HepG2 (cell line): ENCODE results near the gene COL8A1. TPM values are rescaled to one million over a fixed set of nuclear protein-coding genes. Genes with fewer than 3 reads are reported as not detected.

Source experiments
- ATAC-seq: fragments of 200-7000 bp; cut with Tn5 transposase; 3 replicates; pipeline ENCODE4 v1.9.1; 2020; ENCODE audit warnings: mild to moderate bottlenecking, moderate library complexity
- BruUV-seq: library from RNA; stranded (reverse); fragments of 400-500 nt; replicated peaks from 2 replicates; lab custom pipeline; 2021; lab: Mats Ljungman, UMichigan
- CTCF ChIA-PET: fragments of 300-600 bp; formaldehyde crosslinking; extraction: SDS; loops from one replicate; lab custom pipeline; 2021; ENCODE audit warnings: low total read pairs, inconsistent platforms, low intra/inter-chr PET ratio; lab: Yijun Ruan, JAX
- POLR2A ChIA-PET: fragments of 350-600 bp; sonication (Branson Sonifier 250); formaldehyde crosslinking; loops from one replicate; lab custom pipeline; 2020; ENCODE audit warnings: antibody characterized with exemption, inconsistent platforms; lab: Yijun Ruan, JAX
- DNase-seq: peaks from one replicate; pipeline ENCODE4 v3.0.0-alpha.2; 2015; ENCODE audit warnings: low spot score
- FAIRE-seq: peaks from 3 replicates; lab custom pipeline; 2011; peaks lifted over from hg19 to GRCh38; lab: Jason Lieb, UNC
- H2AFZ ChIP-seq: one replicate; pipeline ENCODE4 v1.6.1; 2011; ENCODE audit warnings: low read length, inconsistent platforms
- H3K27ac ChIP-seq: fragments of 300-600 bp; 3 replicates; pipeline ENCODE4 v1.8.0; 2011; ENCODE audit warnings: mixed run types, mild to moderate bottlenecking, mixed read lengths, low read length, inconsistent platforms; ENCODE audit not compliant: insufficient read depth; ENCODE audit errors: extremely low read length
- H3K27me3 ChIP-seq, 2 experiments: fragments of 200-600 bp in 1 of 2; 2 replicates in 1 of 2; 3 replicates in 1 of 2; pipeline versions ENCODE4 v1.6.0 to v1.8.0; 2011; ENCODE audit warnings: low read length in 2 of 2, mild to moderate bottlenecking in 2 of 2, moderate library complexity in 2 of 2, inconsistent platforms in 1 of 2; ENCODE audit not compliant: insufficient read depth in 2 of 2, control insufficient read depth in 1 of 2
- H3K36me3 ChIP-seq, 2 experiments: fragments of 200-600 bp in 1 of 2; replicated peaks in 1 of 2; 2 replicates in 1 of 2; 3 replicates in 1 of 2; pipeline versions ENCODE4 v1.5.1 to v1.8.0; 2011; ENCODE audit warnings: low read length in 2 of 2, inconsistent platforms in 1 of 2; ENCODE audit not compliant: insufficient read depth in 2 of 2, control insufficient read depth in 1 of 2
- H3K4me1 ChIP-seq: 2 replicates; pipeline ENCODE4 v1.5.1; 2012; ENCODE audit warnings: low read length, inconsistent platforms; ENCODE audit not compliant: insufficient read depth
- H3K4me2 ChIP-seq: 2 replicates; pipeline ENCODE4 v1.6.0; 2011; ENCODE audit warnings: low read depth, low read length, inconsistent platforms
- H3K4me3 ChIP-seq, 3 experiments: fragments of 200-600 bp in 1 of 3; sonication (generic), shearing (Covaris generic) in 1 of 3; replicated peaks in 1 of 3; 2 replicates each; pipeline ENCODE4 v1.5.1; 2011 to 2016; ENCODE audit warnings: low read length in 3 of 3, inconsistent platforms in 2 of 3, low read depth in 2 of 3, mild to moderate bottlenecking in 2 of 3, control low read depth in 1 of 3, mixed read lengths in 1 of 3; ENCODE audit not compliant: insufficient read depth in 1 of 3
- H3K79me2 ChIP-seq: one replicate; pipeline ENCODE4 v1.6.1; 2011; ENCODE audit warnings: low read length, inconsistent platforms; ENCODE audit not compliant: insufficient read depth
- H3K9ac ChIP-seq: 2 replicates; pipeline ENCODE4 v1.6.0; 2011; ENCODE audit warnings: mild to moderate bottlenecking, low read depth, low read length, inconsistent platforms; ENCODE audit not compliant: insufficient read depth
- H3K9me3 ChIP-seq: 2 replicates; pipeline ENCODE4 v1.5.1; 2012; ENCODE audit warnings: mild to moderate bottlenecking, low read length
- H4K20me1 ChIP-seq: 2 replicates; pipeline ENCODE4 v1.6.0; 2011; ENCODE audit warnings: inconsistent platforms, mild to moderate bottlenecking, low read length, moderate library complexity; ENCODE audit not compliant: insufficient read depth
- EP300 ChIP-seq, 3 experiments: sonication (generic) in 1 of 3; formaldehyde crosslinking in 1 of 3; IDR thresholded peaks; 2 replicates each; pipeline versions ENCODE4 v1.5.1 to v1.6.1; 2011 to 2020; ENCODE audit warnings: low read depth in 2 of 3, low read length in 2 of 3, borderline replicate concordance in 1 of 3, improper control_type of control experiment in 1 of 3, mild to moderate bottlenecking in 1 of 3, missing genetic modification reagents in 1 of 3, moderate library complexity in 1 of 3
- FOXK1 ChIP-seq: sonication (generic); formaldehyde crosslinking; IDR thresholded peaks from 2 replicates; pipeline ENCODE4 v1.4.0; 2020; ENCODE audit warnings: low read depth, missing genetic modification reagents, borderline replicate concordance
- IRF2 ChIP-seq: IDR thresholded peaks from 2 replicates; pipeline ENCODE4 v1.6.1; 2018; ENCODE audit warnings: missing genetic modification reagents, missing compliant biosample characterization
- RAD51 ChIP-seq: fragments of 450-650 bp; IDR thresholded peaks from 2 replicates; pipeline ENCODE4 v1.6.1; 2016; ENCODE audit warnings: borderline replicate concordance
- TBL1XR1 ChIP-seq: fragments of 150-350 bp; IDR thresholded peaks from 2 replicates; pipeline ENCODE4 v1.6.1; 2014; ENCODE audit warnings: borderline replicate concordance, low read length; ENCODE audit not compliant: partially characterized antibody
- YEATS4 ChIP-seq: sonication (generic); formaldehyde crosslinking; IDR thresholded peaks from 2 replicates; pipeline ENCODE4 v1.4.0; 2020; ENCODE audit warnings: missing genetic modification reagents, borderline replicate concordance
- ZNF468 ChIP-seq: sonication (generic); formaldehyde crosslinking; IDR thresholded peaks from 2 replicates; pipeline ENCODE4 v1.8.0; 2022; ENCODE audit warnings: mild to moderate bottlenecking, moderate library complexity, missing genetic modification reagents
- ZNF556 ChIP-seq: sonication (generic); formaldehyde crosslinking; IDR thresholded peaks from 2 replicates; pipeline ENCODE4 v1.4.0; 2020; ENCODE audit warnings: mild to moderate bottlenecking, missing genetic modification reagents, borderline replicate concordance
- WGBS: methylation state at CpG from one replicate; pipeline ENCODE4 v1.1.6; 2017; ENCODE audit warnings: low lambda C conversion rate; 5-methylcytosine and 5-hydroxymethylcytosine counted together
- in situ Hi-C: cut with HindIII; loops from 2 replicates; pipeline ENCODE4 v1.10.0; 2017; ENCODE audit warnings: low pct_unique_long_range_greater_than_20kb; ENCODE audit not compliant: extremely low pct_ligation_motif_present
- intact Hi-C: fragments of 100-400 bp; cut with micrococcal nuclease; formaldehyde crosslinking; loops from one replicate; pipeline ENCODE4 v1.10.0; 2022; ENCODE audit not compliant: unreplicated experiment
- polyA plus RNA-seq, 8 experiments: library from polyadenylated mRNA; depleted of rRNA in 3 of 8; stranded (reverse) in 7 of 8; unstranded in 1 of 8; fragments of >200 nt; fragmentation: Illumina TruSeq in 4 of 8; extraction: Trizol in 4 of 8; gene quantifications; 2 replicates each; pipeline versions ENCODE4 v1.2.1 to v1.2.3, GENCODE V29; 2011 to 2016; ENCODE audit warnings: low read depth in 4 of 8, missing spikeins in 1 of 8, mixed read lengths in 1 of 8; ENCODE audit not compliant: insufficient read depth in 1 of 8
- total RNA-seq, 5 experiments: library from RNA; depleted of rRNA; stranded (reverse); fragments of >200 nt; fragmentation: Illumina TruSeq; extraction: Trizol; gene quantifications; 2 replicates each; pipeline ENCODE4 v1.2.3, GENCODE V29; 2016; ENCODE audit warnings: low read depth in 1 of 5
- TF ChIP-seq, protein P1 (sequence below): sonication (generic); formaldehyde crosslinking; IDR thresholded peaks from 2 replicates; pipeline ENCODE4; 2020; ENCODE audit warnings: missing genetic modification reagents, mild to moderate bottlenecking, borderline replicate concordance
- TF ChIP-seq, protein P2 (sequence below), 2 experiments: sonication (generic) in 1 of 2; formaldehyde crosslinking in 1 of 2; IDR thresholded peaks; 2 replicates each; pipeline versions ENCODE4 v1.5.1 to v1.6.1; 2011 to 2020; ENCODE audit warnings: borderline replicate concordance in 1 of 2, low read depth in 1 of 2, low read length in 1 of 2, mild to moderate bottlenecking in 1 of 2, missing genetic modification reagents in 1 of 2, moderate library complexity in 1 of 2

COL8A1 gene
- total and polyA plus RNA-seq, 2 of the 13 experiments (the other 11 are each of a cell fraction or from before 2014, with no cell fraction given): not detected

DNA sequence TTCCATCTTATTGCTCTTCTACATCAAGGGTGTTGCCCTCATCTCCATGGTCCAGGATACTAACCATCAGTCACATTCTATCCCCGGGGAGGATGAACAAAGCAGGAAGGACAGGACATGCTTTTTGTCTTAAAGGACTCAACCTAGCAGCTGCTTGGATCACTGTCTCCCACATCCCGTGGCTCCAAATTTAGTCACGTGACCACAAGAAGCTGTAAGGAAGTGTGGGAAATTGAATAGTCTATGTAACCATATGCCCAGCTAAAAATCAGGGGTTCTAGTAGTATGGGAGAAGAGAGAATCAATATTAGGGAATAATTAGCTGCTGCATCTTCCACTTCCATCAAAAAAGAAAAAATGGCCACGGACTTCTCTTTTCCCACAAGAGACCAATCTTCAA, 161.0 kb downstream of the COL8A1 start:
- CTCF ChIA-PET: no interaction called here

DNA sequence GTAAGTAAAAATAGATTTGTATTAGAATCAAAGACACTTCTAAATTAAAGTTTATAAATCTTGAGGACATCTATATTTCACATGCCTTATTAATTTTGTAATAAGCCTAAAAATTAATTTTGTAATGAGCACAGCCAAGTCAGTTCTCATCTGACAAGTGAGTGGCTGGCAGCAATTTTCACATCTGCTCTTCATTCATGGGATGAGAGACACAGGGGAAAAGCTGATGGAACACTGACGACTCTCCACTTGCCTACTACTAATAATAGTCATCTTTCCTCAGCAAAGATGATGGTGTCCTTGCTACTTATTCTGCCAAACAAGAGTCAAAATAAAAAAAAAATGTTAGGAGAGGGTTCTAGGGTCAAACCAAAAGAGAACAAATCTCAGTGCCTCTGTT, 164.9 kb downstream of the COL8A1 start:
- Histone ChIP-seq H2AFZ (no peak overlapping the region), H3K79me2 (no peaks in the 10 kb centered on the region), H3K27ac (no peak overlapping the region), H3K4me2 (no peak overlapping the region), H3K9me3 (peaks cover 22% of the 10 kb centered on the region), H3K4me3 (no peak overlapping the region), H4K20me1 (no peaks in the 10 kb centered on the region), H3K27me3 (no peaks in the 10 kb centered on the region), H3K9ac (no peak overlapping the region), H3K36me3 (no peaks in the 10 kb centered on the region), H3K4me1 (no peaks in the 10 kb centered on the region)
- ChIA-PET POLR2A (no interaction called here), CTCF (no interaction called here)
- ATAC-seq (no peak), FAIRE-seq (no peak), DNase-seq (no peak)
- intact Hi-C loops (no loop called here), in situ Hi-C loops (loop anchor here (25.0 kb wide), 1 partner anchor 909 kb away; the partner anchor contains the start of gene TFG)
- no peak for TF ChIP-seq TBL1XR1
- TF ChIP-seq EP300 (IDR thresholded peaks at IDR 0.05; ENCODE audit: low read depth in 2 of 2, low read length in 2 of 2): no peak
- TF ChIP-seq EP300 (CRISPR knock-in tag; IDR thresholded peaks at IDR 0.05; ENCODE audit: borderline replicate concordance): no peak
- TF ChIP-seq IRF2: no peak
- TF ChIP-seq, protein P1, sequence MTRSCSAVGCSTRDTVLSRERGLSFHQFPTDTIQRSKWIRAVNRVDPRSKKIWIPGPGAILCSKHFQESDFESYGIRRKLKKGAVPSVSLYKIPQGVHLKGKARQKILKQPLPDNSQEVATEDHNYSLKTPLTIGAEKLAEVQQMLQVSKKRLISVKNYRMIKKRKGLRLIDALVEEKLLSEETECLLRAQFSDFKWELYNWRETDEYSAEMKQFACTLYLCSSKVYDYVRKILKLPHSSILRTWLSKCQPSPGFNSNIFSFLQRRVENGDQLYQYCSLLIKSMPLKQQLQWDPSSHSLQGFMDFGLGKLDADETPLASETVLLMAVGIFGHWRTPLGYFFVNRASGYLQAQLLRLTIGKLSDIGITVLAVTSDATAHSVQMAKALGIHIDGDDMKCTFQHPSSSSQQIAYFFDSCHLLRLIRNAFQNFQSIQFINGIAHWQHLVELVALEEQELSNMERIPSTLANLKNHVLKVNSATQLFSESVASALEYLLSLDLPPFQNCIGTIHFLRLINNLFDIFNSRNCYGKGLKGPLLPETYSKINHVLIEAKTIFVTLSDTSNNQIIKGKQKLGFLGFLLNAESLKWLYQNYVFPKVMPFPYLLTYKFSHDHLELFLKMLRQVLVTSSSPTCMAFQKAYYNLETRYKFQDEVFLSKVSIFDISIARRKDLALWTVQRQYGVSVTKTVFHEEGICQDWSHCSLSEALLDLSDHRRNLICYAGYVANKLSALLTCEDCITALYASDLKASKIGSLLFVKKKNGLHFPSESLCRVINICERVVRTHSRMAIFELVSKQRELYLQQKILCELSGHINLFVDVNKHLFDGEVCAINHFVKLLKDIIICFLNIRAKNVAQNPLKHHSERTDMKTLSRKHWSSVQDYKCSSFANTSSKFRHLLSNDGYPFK (CRISPR knock-in tag): no peak
- WGBS: 32% methylated on average over 1 of the region's 1 CpG
- no TSS peak for BruUV-seq

More for the DNA sequence above, 161.0 kb downstream of the COL8A1 start:
- H3K4me2 ChIP-seq: no peak overlapping the region
- H4K20me1 ChIP-seq: no peaks in the 10 kb centered on the region
- no peaks in the 10 kb centered on the region; a peak in 1 of 5 replicates for H3K27me3 ChIP-seq
- no peak overlapping the region for H3K9ac ChIP-seq
- TF ChIP-seq FOXK1 (CRISPR knock-in tag) (no peak), ZNF556 (CRISPR knock-in tag) (no peak), ZNF468 (CRISPR knock-in tag) (no peak), YEATS4 (CRISPR knock-in tag) (no peak), RAD51 (peak; percentile 87)
- TF ChIP-seq, protein P2, sequence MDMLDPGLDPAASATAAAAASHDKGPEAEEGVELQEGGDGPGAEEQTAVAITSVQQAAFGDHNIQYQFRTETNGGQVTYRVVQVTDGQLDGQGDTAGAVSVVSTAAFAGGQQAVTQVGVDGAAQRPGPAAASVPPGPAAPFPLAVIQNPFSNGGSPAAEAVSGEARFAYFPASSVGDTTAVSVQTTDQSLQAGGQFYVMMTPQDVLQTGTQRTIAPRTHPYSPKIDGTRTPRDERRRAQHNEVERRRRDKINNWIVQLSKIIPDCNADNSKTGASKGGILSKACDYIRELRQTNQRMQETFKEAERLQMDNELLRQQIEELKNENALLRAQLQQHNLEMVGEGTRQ (IDR thresholded peaks at IDR 0.05; ENCODE audit: low read depth, low read length): peak; percentile 78
- TF ChIP-seq, protein P2 (CRISPR knock-in tag; IDR thresholded peaks at IDR 0.05; ENCODE audit: borderline replicate concordance): no peak
- DNase-seq (no peak), FAIRE-seq (no peak), ATAC-seq (no peak)
- WGBS: under 1% methylated on average over 4 of the region's 4 CpGs
- H3K4me3 ChIP-seq: no peak overlapping the region
- H3K79me2 ChIP-seq: no peaks in the 10 kb centered on the region
- H3K36me3 ChIP-seq: no peaks in the 10 kb centered on the region
- H3K4me1 ChIP-seq: no peaks in the 10 kb centered on the region
- no peak overlapping the region for H3K27ac ChIP-seq
- BruUV-seq: no TSS peak
- in situ Hi-C loops: no loop called here
- no peak overlapping the region for H2AFZ ChIP-seq
- POLR2A ChIA-PET: no interaction called here
- peaks cover 3% of the 10 kb centered on the region; the same call in 1 of the 2 replicates for H3K9me3 ChIP-seq
- intact Hi-C loops: no loop called here
